Lower leg skin (tissue), 4 donors: ENCODE measurements around the gene ACY1. TPM values are rescaled to one million over a fixed set of nuclear protein-coding genes. Genes with fewer than 3 reads are reported as not detected.

Experiments
- DNase-seq, 2 donors: peaks; one replicate each; pipeline ENCODE4 v3.0.0-alpha.2; 2019; ENCODE audit warnings: low spot score in 2 of 2
- H3K4me3 ChIP-seq: fragments of 200-600 bp; sonication (generic); 2 replicates; pipeline ENCODE4 v1.5.1; 2017; ENCODE audit warnings: mild to moderate bottlenecking, low read depth; ENCODE audit not compliant: poor library complexity, severe bottlenecking
- POLR2A ChIP-seq, 2 donors: fragments of 450-650 bp; IDR thresholded peaks; one replicate each; pipeline ENCODE4 v1.6.1; 2016 to 2017; ENCODE audit warnings: antibody characterized with exemption in 2 of 2, mild to moderate bottlenecking in 1 of 2, moderate library complexity in 1 of 2
- WGBS, 2 donors: methylation state at CpG; one replicate each; pipeline ENCODE4 v1.1.5; 2018; 5-methylcytosine and 5-hydroxymethylcytosine counted together
- intact Hi-C: fragments of 100-400 bp; cut with DNase I; formaldehyde crosslinking; loops from one replicate; pipeline ENCODE4 v1.15.0; 2023; ENCODE audit warnings: low total_unique reads
- total RNA-seq, 4 donors: library from RNA; depleted of rRNA; stranded (reverse); fragments of >200 nt; gene quantifications; one replicate each; pipeline ENCODE4 v1.1.0, GENCODE V29; 2016
- TF ChIP-seq, protein P1 (sequence below), 3 donors: fragments of 450-650 bp; IDR thresholded peaks; one replicate each; pipeline ENCODE4 v1.5.1; 2016; ENCODE audit warnings: antibody characterized with exemption in 3 of 3, mild to moderate bottlenecking in 3 of 3, moderate library complexity in 2 of 3

Gene ACY1
- total RNA-seq, 4 donors from 2014 or later, result 16.2 to 44.2 (median 30.5) TPM

DNA sequence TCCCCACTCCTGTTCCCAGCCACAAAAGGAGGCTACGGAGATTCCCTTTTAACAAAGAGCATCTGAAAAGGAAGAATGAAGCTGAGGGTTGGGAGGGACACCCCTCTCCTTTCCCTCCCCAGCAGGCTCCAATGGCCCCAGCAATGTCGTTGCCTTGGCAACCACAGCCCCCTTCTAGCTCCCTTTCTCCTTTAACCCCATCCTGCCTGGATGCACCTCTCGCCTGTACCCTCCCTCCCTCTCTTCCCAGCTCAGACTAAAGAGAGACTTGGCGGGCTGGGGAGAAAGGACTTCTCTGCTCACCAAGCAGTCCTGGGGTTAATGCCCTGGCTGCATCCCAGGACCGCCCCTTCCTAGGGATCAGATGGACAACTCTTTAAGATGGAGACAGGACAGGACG lies 19.4 kb downstream of the ACY1 start:
- H3K4me3 ChIP-seq, result no peak overlapping the region
- intact Hi-C loops, result loop anchor here (5.0 kb wide), 2 partner anchors 120 to 140 kb away; no protein-coding TSS in a partner anchor
- TF ChIP-seq, protein P1, sequence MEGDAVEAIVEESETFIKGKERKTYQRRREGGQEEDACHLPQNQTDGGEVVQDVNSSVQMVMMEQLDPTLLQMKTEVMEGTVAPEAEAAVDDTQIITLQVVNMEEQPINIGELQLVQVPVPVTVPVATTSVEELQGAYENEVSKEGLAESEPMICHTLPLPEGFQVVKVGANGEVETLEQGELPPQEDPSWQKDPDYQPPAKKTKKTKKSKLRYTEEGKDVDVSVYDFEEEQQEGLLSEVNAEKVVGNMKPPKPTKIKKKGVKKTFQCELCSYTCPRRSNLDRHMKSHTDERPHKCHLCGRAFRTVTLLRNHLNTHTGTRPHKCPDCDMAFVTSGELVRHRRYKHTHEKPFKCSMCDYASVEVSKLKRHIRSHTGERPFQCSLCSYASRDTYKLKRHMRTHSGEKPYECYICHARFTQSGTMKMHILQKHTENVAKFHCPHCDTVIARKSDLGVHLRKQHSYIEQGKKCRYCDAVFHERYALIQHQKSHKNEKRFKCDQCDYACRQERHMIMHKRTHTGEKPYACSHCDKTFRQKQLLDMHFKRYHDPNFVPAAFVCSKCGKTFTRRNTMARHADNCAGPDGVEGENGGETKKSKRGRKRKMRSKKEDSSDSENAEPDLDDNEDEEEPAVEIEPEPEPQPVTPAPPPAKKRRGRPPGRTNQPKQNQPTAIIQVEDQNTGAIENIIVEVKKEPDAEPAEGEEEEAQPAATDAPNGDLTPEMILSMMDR (IDR thresholded peaks at IDR 0.05), result no peak
- no peak for TF ChIP-seq POLR2A (IDR thresholded peaks at IDR 0.05)
- WGBS, 2 donors, result 76% methylated on average over 6 of the region's 6 CpGs
- DNase-seq, result no peak

DNA sequence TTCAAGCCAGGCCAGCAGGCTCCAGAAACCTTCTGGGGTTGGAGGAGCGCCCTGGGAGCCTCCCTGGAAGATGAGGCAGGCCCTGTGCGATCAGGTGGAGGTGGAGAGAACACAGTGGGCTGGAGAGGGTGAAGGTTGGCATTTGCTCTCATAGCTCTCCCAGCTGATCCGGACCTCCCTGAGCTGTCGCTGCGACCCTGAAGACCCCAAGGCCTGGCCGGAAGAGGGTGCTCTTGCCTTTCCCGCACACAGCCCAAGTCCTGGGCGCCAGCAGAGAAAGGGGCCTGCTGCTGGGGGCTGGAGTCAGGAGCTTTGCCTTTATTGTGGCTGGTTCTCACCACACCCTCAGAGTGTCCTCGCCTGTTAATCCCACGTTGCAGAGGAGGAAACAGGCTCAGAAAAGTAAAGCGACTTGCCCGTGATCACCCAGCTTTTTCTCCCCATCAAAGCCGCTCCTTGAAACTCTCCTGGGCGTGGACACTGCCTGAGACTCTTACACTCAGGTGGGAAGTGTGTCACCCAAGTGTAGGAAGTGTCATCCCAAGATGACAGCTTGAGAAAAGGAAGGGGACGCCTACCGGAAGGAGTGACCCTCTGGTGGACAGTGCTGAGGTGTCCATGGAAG lies 20.9 kb downstream of the ACY1 start:
- TF ChIP-seq POLR2A (IDR thresholded peaks at IDR 0.05), result no peak
- TF ChIP-seq, protein P1 (IDR thresholded peaks at IDR 0.05), result no peak
- no peak for DNase-seq
- no peak overlapping the region for H3K4me3 ChIP-seq
- WGBS, 2 donors, result 73 to 74% methylated on average over 16 of the region's 16 CpGs
- intact Hi-C loops, result loop anchor here (5.0 kb wide), 2 partner anchors 118 to 138 kb away; no protein-coding TSS in a partner anchor

DNA sequence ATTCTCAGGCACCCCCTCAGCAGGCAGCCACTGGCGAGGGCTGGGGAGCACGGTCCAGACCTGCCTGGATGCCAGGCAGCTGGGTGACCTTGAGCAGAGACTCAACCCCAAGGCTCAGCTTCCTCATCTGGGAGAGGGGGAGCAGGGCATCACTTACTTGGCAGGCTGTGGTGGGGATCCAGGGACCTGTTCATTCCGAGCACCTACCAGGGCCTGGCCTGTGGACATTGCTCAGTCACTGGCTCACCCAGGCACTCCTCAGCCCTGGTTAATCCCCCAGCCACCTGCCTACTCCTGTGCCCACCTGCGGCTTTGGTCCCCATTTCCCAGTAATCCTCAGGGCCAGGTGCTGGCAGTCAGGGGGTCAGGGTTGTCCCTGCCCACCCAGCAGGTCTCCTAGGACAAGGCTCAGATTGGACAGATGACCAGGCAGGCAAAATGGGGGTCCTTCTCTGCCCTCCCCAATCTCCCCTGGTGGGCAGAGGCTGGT lies 21.6 kb downstream of the ACY1 start:
- intact Hi-C loops, result loop anchor here (5.0 kb wide), 2 partner anchors 117 to 137 kb away; no protein-coding TSS in a partner anchor
- TF ChIP-seq POLR2A (IDR thresholded peaks at IDR 0.05), result no peak
- TF ChIP-seq, protein P1 (IDR thresholded peaks at IDR 0.05), result no peak
- no peak overlapping the region for H3K4me3 ChIP-seq
- no peak for DNase-seq
- 75 to 94% methylated on average over 3 to 4 of the region's 4 CpGs for WGBS, 2 donors

DNA sequence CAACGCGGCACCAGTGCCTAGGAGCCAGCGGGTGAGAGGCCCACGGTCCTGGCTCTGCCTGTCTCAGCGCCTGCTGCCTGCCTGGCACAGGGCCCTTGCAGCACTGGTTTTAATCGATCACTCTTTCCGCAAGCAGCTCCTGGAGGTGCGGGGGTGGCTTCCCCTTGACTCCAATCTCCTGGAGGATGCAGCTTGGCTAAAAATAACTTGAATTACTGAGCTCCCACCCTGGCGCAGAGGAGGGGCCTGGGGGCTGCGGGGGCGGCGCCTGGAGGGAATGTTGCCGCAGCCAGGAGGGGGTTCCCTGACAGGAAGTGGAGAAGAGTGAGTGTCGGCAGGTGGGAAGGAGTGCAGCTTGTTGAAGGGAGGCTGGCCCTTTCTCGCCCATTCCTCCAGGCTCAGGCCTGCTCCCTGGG lies 22.2 kb downstream of the ACY1 start:
- no peak for TF ChIP-seq POLR2A (IDR thresholded peaks at IDR 0.05)
- TF ChIP-seq, protein P1 (IDR thresholded peaks at IDR 0.05), result no peak
- H3K4me3 ChIP-seq, result no peak overlapping the region
- intact Hi-C loops, result no loop called here
- DNase-seq, result no peak
- 2 to 10% methylated on average over 14 to 15 of the region's 15 CpGs for WGBS, 2 donors

DNA sequence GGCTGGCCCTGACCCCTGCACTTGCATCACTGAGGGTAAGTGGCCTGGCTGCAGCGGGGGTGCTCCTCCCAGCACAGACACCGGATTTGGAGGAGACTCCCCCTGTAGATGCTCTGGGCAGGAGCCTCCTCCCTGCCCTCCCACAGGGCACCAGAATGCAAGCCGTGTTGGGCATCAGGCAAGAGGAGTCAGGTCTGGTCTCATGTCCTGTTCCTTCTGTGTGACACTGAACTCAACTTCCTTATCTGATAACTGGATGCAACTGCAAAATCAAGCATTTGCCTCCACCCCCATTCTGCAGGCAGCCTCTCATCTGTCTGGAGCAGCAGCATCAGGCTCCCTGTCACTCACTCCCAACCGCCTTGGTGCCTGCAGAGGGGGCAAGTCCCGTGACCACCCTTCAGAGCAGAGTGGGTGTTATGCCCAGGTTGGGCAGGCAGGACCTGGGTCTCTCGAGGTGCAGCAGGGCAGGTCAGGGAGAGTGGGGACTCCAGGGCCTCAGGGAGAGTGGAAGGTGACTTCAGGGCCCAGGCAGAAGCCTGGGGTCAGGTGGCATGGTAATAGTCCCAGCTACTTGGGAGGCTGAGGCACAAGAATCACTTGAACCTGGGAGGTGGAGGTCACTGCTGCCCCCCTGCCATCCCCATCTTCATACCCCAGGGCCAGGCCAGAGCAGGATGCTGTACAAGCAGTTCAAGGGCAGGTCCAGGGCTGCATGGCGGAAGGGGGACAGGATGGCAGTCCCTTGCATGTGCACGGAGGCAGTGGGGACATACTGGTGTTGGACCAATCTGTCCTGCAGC lies 22.9 kb downstream of the ACY1 start:
- intact Hi-C loops, result no loop called here
- no peak for TF ChIP-seq POLR2A (IDR thresholded peaks at IDR 0.05)
- TF ChIP-seq, protein P1 (IDR thresholded peaks at IDR 0.05), result no peak
- WGBS, 2 donors, result 50 to 65% methylated on average over 4 to 6 of the region's 8 CpGs
- no peak overlapping the region for H3K4me3 ChIP-seq
- no peak for DNase-seq
